NCI-H128 (cell line): ENCODE data around the gene FOXO6.
A peak's percentile ranks its signal among the peaks of the same experiment; 100 is the strongest.

Source experiments
- DNase-seq: peaks from one replicate; lab custom pipeline; 2025; ENCODE audit not compliant: unreplicated experiment; lab: John Stamatoyannopoulos, UW

The FOXO6 gene

GRCh38 chr1:41364442-41365319, 3.4 kb downstream of the FOXO6 start:
- DNase-seq, result no peak

GRCh38 chr1:41365320-41365633, 4.0 kb downstream of the FOXO6 start:
- DNase-seq, result no peak

- peak; percentile 72 for DNase-seq
Observed at GRCh38 chr1:41365772-41366454, 4.7 kb downstream of the FOXO6 start.

- DNase-seq, result peak; percentile 71
Observed at GRCh38 chr1:41366455-41367287, 5.4 kb downstream of the FOXO6 start.

- no peak for DNase-seq
Observed at GRCh38 chr1:41367288-41367642, 6.0 kb downstream of the FOXO6 start.

GRCh38 chr1:41368366-41368765, 7.1 kb downstream of the FOXO6 start:
- no peak for DNase-seq

DNA sequence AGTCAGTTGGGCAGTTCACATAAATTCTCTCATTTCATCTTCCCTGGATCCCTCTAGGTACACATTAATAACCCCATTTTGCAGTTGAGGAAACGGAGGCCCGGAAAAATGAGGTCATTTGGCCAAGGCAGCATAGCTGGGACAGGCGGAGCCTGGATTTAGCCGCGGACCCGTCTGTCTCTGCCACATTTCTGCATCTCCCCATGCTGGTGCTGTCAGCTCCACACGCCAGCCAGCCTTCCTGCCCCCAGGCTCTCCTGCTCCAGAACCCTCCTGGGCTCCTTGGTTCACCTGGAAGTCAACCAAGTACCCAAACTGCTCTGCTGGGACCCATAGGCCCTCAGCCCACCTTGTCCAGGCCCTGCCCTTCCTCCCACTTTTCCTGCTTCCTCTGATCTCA, 7.6 kb downstream of the FOXO6 start:
- no peak for DNase-seq

GRCh38 chr1:41369531-41369930, 8.3 kb downstream of the FOXO6 start:
- no peak for DNase-seq

DNA sequence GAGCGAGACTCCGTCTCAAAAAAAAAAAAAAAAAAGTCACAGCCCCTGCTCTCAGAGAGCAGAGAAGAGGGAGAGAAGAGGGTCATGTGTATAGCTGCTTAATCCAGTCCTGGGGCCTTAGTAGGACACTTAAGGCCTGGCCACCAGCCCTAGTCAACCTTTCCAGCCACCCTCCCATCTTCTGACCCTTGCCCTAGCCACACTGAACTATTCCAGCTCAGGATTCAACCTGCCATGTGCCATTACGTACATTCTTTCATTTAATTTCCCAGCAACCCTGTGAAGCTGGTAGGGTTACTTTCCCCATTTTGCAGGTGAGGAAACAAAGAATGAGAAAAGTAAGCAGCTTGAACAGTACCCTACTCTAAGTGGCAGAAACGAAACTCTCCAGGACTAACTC, 9.0 kb downstream of the FOXO6 start:
- DNase-seq, result no peak

DNA sequence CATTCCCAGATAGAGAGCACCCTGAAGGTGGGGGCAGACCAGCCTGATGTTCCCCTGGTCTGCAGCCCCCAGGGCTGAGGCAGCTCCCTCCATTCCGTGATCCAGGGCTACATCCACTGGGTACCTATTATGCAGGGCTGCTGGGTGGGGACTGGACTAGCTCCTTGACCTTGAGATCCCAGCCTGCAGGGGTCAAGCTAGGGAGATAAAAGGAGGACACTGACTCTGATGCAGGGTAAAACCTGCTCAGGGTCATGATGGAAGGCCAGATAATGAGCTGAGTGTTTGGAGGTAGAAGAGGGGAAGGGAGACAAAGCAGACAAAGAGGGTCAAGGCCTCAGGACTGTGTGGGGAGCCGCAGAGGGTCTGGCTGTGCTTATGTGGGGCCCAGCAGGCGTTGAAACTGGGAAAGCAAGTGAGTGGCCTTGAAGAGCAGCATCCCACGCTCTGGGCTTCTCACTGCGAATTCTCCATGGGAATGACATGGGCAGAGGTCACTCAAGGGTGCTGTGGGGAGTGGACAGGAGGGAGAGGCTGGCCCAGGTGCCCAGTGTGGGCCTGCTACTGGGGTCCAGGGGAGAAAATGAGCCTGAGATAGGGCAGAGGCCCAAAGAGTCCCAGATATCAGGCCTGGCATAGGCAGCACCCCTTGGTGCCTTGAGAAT, 9.7 kb downstream of the FOXO6 start:
- DNase-seq, result no peak

- DNase-seq, result peak; percentile 77
Observed at GRCh38 chr1:41371630-41372599, 10.7 kb downstream of the FOXO6 start.

- DNase-seq, result no peak
Observed at GRCh38 chr1:41372600-41372993, 11.4 kb downstream of the FOXO6 start.

DNA sequence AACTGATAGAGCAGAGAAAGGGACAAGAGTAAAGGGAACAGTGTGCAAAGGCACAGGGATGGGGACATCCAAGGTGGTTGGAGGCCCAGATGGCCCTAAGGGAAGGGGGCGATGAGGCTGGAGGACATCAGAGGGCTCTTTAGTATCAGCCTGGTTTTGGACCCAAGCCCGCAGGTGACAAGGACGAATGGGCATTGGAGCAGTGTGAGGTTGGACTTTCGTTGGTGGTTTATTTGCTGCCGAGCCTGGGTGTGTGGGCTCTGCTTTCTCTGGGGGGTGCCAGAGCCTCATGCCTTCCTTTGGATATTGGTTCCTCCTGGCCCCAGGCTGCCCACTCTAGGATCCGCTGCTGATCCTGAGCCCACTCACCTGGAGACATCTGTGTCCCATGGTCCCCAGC, 12.1 kb downstream of the FOXO6 start:
- no peak for DNase-seq

- DNase-seq, result no peak
Observed at GRCh38 chr1:41374711-41375110, 13.5 kb downstream of the FOXO6 start.

GRCh38 chr1:41377397-41377796, 16.2 kb downstream of the FOXO6 start:
- DNase-seq, result no peak

GRCh38 chr1:41378222-41378621, 17.0 kb downstream of the FOXO6 start:
- DNase-seq, result no peak

DNA sequence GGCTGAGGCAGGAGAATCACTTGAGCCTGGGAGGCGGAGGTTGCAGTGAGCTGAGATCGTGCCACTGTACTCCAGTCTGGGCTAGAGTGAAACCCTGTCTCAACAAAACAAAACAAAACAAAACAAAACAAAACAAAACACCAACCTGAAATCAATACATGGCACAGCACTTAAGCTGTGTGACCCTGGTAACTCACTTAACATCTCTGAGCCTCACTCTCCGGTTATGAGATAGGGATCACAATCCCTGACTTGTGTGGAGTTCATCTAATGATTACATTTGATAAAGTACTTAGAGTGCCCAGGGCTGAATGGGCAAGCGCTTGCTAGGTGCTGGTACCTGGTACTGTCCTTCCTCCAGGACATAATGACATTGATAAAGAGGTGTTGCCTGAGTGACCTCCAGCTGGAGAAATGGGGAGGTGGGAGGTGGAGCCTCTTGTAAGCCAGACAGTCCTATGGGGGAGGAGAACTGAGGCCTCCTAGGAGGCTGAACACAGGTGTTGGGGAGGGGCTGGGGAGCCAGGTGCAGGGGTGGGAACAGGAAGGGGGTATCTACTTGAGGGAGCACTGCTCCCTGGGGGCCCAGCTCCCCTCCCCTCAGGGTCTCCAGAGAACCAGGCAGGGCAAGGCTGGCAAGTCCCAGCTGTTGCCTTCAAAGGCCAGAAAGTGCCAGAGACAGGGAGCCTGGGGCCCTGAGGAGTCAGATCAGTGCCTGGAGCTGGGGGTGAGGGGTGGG, 17.9 kb downstream of the FOXO6 start:
- no peak for DNase-seq

- no peak for DNase-seq
Observed at GRCh38 chr1:41379738-41380130, 18.5 kb downstream of the FOXO6 start.

- no peak for DNase-seq
Observed at GRCh38 chr1:41380195-41380594, 19.0 kb downstream of the FOXO6 start.
